DOHH2 (cell line): ENCODE data around the gene RPL19.

Source experiments
- H3F3A ChIP-seq: fragments of 200-600 bp; sonication (generic), shearing (Covaris generic); 2 replicates; pipeline ENCODE4 v1.6.0; 2016; ENCODE audit warnings: antibody characterized with exemption, mild to moderate bottlenecking; ENCODE audit not compliant: control insufficient read depth, insufficient read depth
- H3K27ac ChIP-seq: fragments of 200-600 bp; sonication (generic); 2 replicates; pipeline ENCODE4 v1.5.1; 2014; ENCODE audit warnings: low read depth, mild to moderate bottlenecking, low read length, moderate library complexity
- H3K27me3 ChIP-seq: fragments of 200-600 bp; sonication (generic); 2 replicates; pipeline ENCODE4 v1.6.1; 2014; ENCODE audit warnings: mild to moderate bottlenecking, low read length, mixed read lengths; ENCODE audit not compliant: control insufficient read depth
- H3K36me3 ChIP-seq: fragments of 200-600 bp; sonication (generic); 2 replicates; pipeline ENCODE4 v1.6.1; 2014; ENCODE audit warnings: mild to moderate bottlenecking, low read length, moderate library complexity, mixed read lengths; ENCODE audit not compliant: control insufficient read depth
- H3K4me1 ChIP-seq: fragments of 200-600 bp; sonication (generic); 2 replicates; pipeline ENCODE4 v1.6.1; 2014; ENCODE audit warnings: mild to moderate bottlenecking, low read length, mixed read lengths; ENCODE audit not compliant: control insufficient read depth
- H3K4me2 ChIP-seq: fragments of 200-600 bp; sonication (generic); 2 replicates; pipeline ENCODE4 v1.6.0; 2014; ENCODE audit warnings: mild to moderate bottlenecking, low read length, moderate library complexity
- H3K4me3 ChIP-seq: fragments of 200-600 bp; sonication (generic); 2 replicates; pipeline ENCODE4 v1.5.1; 2014; ENCODE audit warnings: mild to moderate bottlenecking, low read length, mixed read lengths
- H3K79me2 ChIP-seq: fragments of 200-600 bp; sonication (generic); 2 replicates; pipeline ENCODE4 v1.6.1; 2014; ENCODE audit warnings: mild to moderate bottlenecking, low read length, mixed read lengths; ENCODE audit not compliant: control insufficient read depth
- H3K9me2 ChIP-seq: fragments of 200-600 bp; sonication (generic); replicated peaks from 2 replicates; pipeline ENCODE4 v1.6.1; 2014; ENCODE audit warnings: mild to moderate bottlenecking, low read length, mixed read lengths; ENCODE audit not compliant: control insufficient read depth
- H3K9me3 ChIP-seq: fragments of 200-600 bp; sonication (generic); 2 replicates; pipeline ENCODE4 v1.6.1; 2014; ENCODE audit warnings: antibody characterized with exemption, low read length, mixed read lengths; ENCODE audit not compliant: control insufficient read depth, insufficient read depth
- H4K20me1 ChIP-seq: fragments of 200-600 bp; sonication (generic); 2 replicates; pipeline ENCODE4 v1.6.0; 2014; ENCODE audit warnings: low read depth, mild to moderate bottlenecking, antibody characterized with exemption, low read length, moderate library complexity; ENCODE audit not compliant: control insufficient read depth, insufficient read depth
- CTCF ChIP-seq: fragments of 200-600 bp; sonication (generic); IDR thresholded peaks from one replicate; pipeline ENCODE4 v1.5.1; 2014; ENCODE audit warnings: antibody characterized with exemption, mild to moderate bottlenecking, low read depth, low read length; ENCODE audit not compliant: poor library complexity, severe bottlenecking
- EZH2phosphoT487 ChIP-seq: fragments of 200-600 bp; sonication (generic); IDR thresholded peaks from 2 replicates; pipeline ENCODE4 v1.6.1; 2017; ENCODE audit warnings: borderline replicate concordance, mild to moderate bottlenecking, antibody characterized with exemption, low read length, moderate library complexity, mixed read lengths

Gene RPL19

GRCh38 chr17:39219647-39220154 lies 19.6 kb downstream of the RPL19 start:
- Histone ChIP-seq H3K36me3 (no peaks in the 10 kb centered on the region), H3K79me2 (no peaks in the 10 kb centered on the region), H3K4me2 (no peak overlapping the region), H3K27me3 (peaks cover 44% of the 10 kb centered on the region), H3K9me3 (no peaks in the 10 kb centered on the region), H3K9me2 (no peaks in the 10 kb centered on the region), H3K4me1 (no peaks in the 10 kb centered on the region), H4K20me1 (no peaks in the 10 kb centered on the region), H3K27ac (no peak overlapping the region), H3F3A (no peaks in the 10 kb centered on the region), H3K4me3 (no peak overlapping the region)
- TF ChIP-seq EZH2phosphoT487 (no peak), CTCF (no peak)

GRCh38 chr17:39221572-39221971 lies 21.5 kb downstream of the RPL19 start:
- H3K4me1 ChIP-seq = no peaks in the 10 kb centered on the region

GRCh38 chr17:39222151-39222550 lies 22.1 kb downstream of the RPL19 start:
- H3K4me3 ChIP-seq = no peak overlapping the region
- no peaks in the 10 kb centered on the region for H3K4me1 ChIP-seq
- H4K20me1 ChIP-seq = no peaks in the 10 kb centered on the region
- no peaks in the 10 kb centered on the region for H3K79me2 ChIP-seq
- H3K27me3 ChIP-seq = peaks cover 46% of the 10 kb centered on the region
- no peaks in the 10 kb centered on the region for H3K9me2 ChIP-seq
- no peaks in the 10 kb centered on the region for H3F3A ChIP-seq
- no peaks in the 10 kb centered on the region for H3K36me3 ChIP-seq
- no peak for TF ChIP-seq CTCF
- TF ChIP-seq EZH2phosphoT487 = no peak
- no peaks in the 10 kb centered on the region for H3K9me3 ChIP-seq
- no peak overlapping the region for H3K4me2 ChIP-seq
- H3K27ac ChIP-seq = no peak overlapping the region

More at GRCh38 chr17:39221572-39221971, 21.5 kb downstream of the RPL19 start:
- Histone ChIP-seq H3K4me2 (no peak overlapping the region), H3K4me3 (no peak overlapping the region), H3K79me2 (no peaks in the 10 kb centered on the region), H3K9me3 (no peaks in the 10 kb centered on the region), H3K36me3 (no peaks in the 10 kb centered on the region), H3K9me2 (no peaks in the 10 kb centered on the region), H4K20me1 (no peaks in the 10 kb centered on the region), H3K27me3 (peaks cover 49% of the 10 kb centered on the region), H3F3A (no peaks in the 10 kb centered on the region), H3K27ac (no peak overlapping the region)
- TF ChIP-seq CTCF (no peak), EZH2phosphoT487 (no peak)
